ENCODE data around the gene SOX6. TPM values are rescaled to one million over a fixed set of nuclear protein-coding genes. Genes with fewer than 3 reads are reported as not detected.

Gene SOX6
- polyA plus RNA-seq, 1 donor from 2014 or later = 2.2 TPM

GRCh38 chr11:16185042-16185441, 171.3 kb downstream of the SOX6 start:
- Histone ChIP-seq H2AFZ (ENCODE audit: low read depth, low read length) (no peak overlapping the region), H3K9ac (ENCODE audit: low read length) (no peak overlapping the region), H4K20me1 (ENCODE audit: insufficient read depth) (no peaks in the 10 kb centered on the region), H3F3A (ENCODE audit: insufficient read depth, low read length, poor library complexity, severe bottlenecking) (no peaks in the 10 kb centered on the region), H3K36me3 (ENCODE audit: insufficient read depth, low read length) (no peaks in the 10 kb centered on the region), H3K4me2 (ENCODE audit: low read length) (no peak overlapping the region), H3K4me3 (ENCODE audit: low read length) (no peak overlapping the region), H3K9me2 (ENCODE audit: insufficient read depth, low read length) (no peaks in the 10 kb centered on the region), H3K9me3 (ENCODE audit: low read length) (no peaks in the 10 kb centered on the region), H3K79me2 (replicated peaks; ENCODE audit: insufficient read depth, low read length) (no peaks in the 10 kb centered on the region), H3K27me3 (ENCODE audit: insufficient read depth, low read depth, low read length) (peaks cover 4% of the 10 kb centered on the region), H3K27ac (ENCODE audit: low read length) (no peak overlapping the region)
- TF ChIP-seq MXI1 (conservative IDR thresholded peaks at IDR 0.05; ENCODE audit: poor library complexity, severe bottlenecking) = no peak
- TF ChIP-seq SMC3 (conservative IDR thresholded peaks at IDR 0.05; ENCODE audit: poor library complexity) = no peak
- no peak for TF ChIP-seq RAD21 (conservative IDR thresholded peaks at IDR 0.05)
- no peak for TF ChIP-seq TAF1 (IDR thresholded peaks at IDR 0.05; ENCODE audit: low read depth)
- TF ChIP-seq EP300 (conservative IDR thresholded peaks at IDR 0.05; ENCODE audit: poor library complexity, severe bottlenecking) = no peak
- TF ChIP-seq EZH2 (IDR thresholded peaks at IDR 0.05; ENCODE audit: borderline replicate concordance, insufficient read depth, low read length, poor library complexity, severe bottlenecking) = no peak
- no peak for TF ChIP-seq REST (IDR thresholded peaks at IDR 0.05; ENCODE audit: borderline replicate concordance)
- no peak for TF ChIP-seq POLR2AphosphoS5 (IDR thresholded peaks at IDR 0.05)
- no peak for TF ChIP-seq CTCF (IDR thresholded peaks at IDR 0.05; ENCODE audit: poor library complexity, severe bottlenecking)

- Histone ChIP-seq H3K36me3 (ENCODE audit: insufficient read depth, low read length) (no peaks in the 10 kb centered on the region), H3K9me3 (ENCODE audit: low read length) (no peaks in the 10 kb centered on the region), H4K20me1 (ENCODE audit: insufficient read depth) (no peaks in the 10 kb centered on the region), H3K27ac (ENCODE audit: low read length) (no peak overlapping the region), H3F3A (ENCODE audit: insufficient read depth, low read length, poor library complexity, severe bottlenecking) (no peaks in the 10 kb centered on the region), H2AFZ (ENCODE audit: low read depth, low read length) (no peak overlapping the region), H3K9ac (ENCODE audit: low read length) (no peak overlapping the region), H3K9me2 (ENCODE audit: insufficient read depth, low read length) (no peaks in the 10 kb centered on the region), H3K4me2 (ENCODE audit: low read length) (no peak overlapping the region), H3K4me3 (ENCODE audit: low read length) (no peak overlapping the region), H3K79me2 (replicated peaks; ENCODE audit: insufficient read depth, low read length) (no peaks in the 10 kb centered on the region), H3K27me3 (ENCODE audit: insufficient read depth, low read depth, low read length) (peaks cover 4% of the 10 kb centered on the region)
- TF ChIP-seq MXI1 (conservative IDR thresholded peaks at IDR 0.05; ENCODE audit: poor library complexity, severe bottlenecking) = no peak
- TF ChIP-seq RAD21 (conservative IDR thresholded peaks at IDR 0.05) = no peak
- no peak for TF ChIP-seq CTCF (IDR thresholded peaks at IDR 0.05; ENCODE audit: poor library complexity, severe bottlenecking)
Measured at GRCh38 chr11:16184588-16184987, 171.8 kb downstream of the SOX6 start.
